Measurements from ENCODE around the gene SLC44A5.
"Not testable (repeated sequence)": the region's sequence is repeated elsewhere in the genome, so short reads cannot be mapped to it uniquely, and the experiment has no call there.

Gene SLC44A5

DNA sequence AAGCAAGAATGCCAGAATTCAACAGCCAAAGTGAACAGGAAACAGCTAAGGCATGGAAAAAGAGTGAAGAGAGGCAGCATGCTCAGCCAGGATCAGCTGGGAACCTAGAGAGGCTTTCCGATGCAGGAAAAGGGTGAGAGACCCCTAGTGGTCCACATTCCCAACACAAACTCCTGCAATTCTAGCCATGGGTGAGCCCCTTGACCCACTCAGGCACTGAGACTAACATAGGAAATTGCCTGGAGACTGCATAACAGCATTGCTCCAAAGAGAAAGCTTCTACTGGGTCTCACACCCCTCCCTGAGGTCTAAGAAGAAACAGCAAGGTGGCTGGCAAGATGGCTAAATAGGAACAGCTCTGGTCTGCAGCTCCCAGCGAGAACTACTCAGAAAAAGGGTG, 353.5 kb downstream of the SLC44A5 start:
- Histone ChIP-seq H3F3A (ENCODE audit: low read depth) (no peaks in the 10 kb centered on the region), H4K20me1 (ENCODE audit: insufficient read depth, low read length, poor library complexity, severe bottlenecking) (no peaks in the 10 kb centered on the region), H3K27me3 (ENCODE audit: insufficient read depth, low read length, poor library complexity, severe bottlenecking) (no peaks in the 10 kb centered on the region), H3K79me2 (ENCODE audit: insufficient read depth, low read length) (no peaks in the 10 kb centered on the region), H3K9me2 (replicated peaks; ENCODE audit: low read depth, low read length) (no peaks in the 10 kb centered on the region), H3K4me3 (ENCODE audit: low read length, poor library complexity, severe bottlenecking) (no peak overlapping the region), H3K9me3 (ENCODE audit: insufficient read depth, low read depth, low read length) (no peaks in the 10 kb centered on the region), H3K4me2 (ENCODE audit: low read depth, low read length, poor library complexity, severe bottlenecking) (no peak overlapping the region), H2AFZ (ENCODE audit: low read length) (no peak overlapping the region), H3K9ac (ENCODE audit: low read depth, low read length, poor library complexity, severe bottlenecking) (no peak overlapping the region), H3K36me3 (ENCODE audit: insufficient read depth, low read length) (no peaks in the 10 kb centered on the region), H3K4me1 (ENCODE audit: insufficient read depth, low read length, poor library complexity, severe bottlenecking) (no peaks in the 10 kb centered on the region)
- TF ChIP-seq, protein P1, sequence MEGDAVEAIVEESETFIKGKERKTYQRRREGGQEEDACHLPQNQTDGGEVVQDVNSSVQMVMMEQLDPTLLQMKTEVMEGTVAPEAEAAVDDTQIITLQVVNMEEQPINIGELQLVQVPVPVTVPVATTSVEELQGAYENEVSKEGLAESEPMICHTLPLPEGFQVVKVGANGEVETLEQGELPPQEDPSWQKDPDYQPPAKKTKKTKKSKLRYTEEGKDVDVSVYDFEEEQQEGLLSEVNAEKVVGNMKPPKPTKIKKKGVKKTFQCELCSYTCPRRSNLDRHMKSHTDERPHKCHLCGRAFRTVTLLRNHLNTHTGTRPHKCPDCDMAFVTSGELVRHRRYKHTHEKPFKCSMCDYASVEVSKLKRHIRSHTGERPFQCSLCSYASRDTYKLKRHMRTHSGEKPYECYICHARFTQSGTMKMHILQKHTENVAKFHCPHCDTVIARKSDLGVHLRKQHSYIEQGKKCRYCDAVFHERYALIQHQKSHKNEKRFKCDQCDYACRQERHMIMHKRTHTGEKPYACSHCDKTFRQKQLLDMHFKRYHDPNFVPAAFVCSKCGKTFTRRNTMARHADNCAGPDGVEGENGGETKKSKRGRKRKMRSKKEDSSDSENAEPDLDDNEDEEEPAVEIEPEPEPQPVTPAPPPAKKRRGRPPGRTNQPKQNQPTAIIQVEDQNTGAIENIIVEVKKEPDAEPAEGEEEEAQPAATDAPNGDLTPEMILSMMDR (conservative IDR thresholded peaks at IDR 0.05; ENCODE audit: low read length): no peak
- TF ChIP-seq EZH2phosphoT487 (IDR thresholded peaks at IDR 0.05; ENCODE audit: borderline replicate concordance): no peak

DNA sequence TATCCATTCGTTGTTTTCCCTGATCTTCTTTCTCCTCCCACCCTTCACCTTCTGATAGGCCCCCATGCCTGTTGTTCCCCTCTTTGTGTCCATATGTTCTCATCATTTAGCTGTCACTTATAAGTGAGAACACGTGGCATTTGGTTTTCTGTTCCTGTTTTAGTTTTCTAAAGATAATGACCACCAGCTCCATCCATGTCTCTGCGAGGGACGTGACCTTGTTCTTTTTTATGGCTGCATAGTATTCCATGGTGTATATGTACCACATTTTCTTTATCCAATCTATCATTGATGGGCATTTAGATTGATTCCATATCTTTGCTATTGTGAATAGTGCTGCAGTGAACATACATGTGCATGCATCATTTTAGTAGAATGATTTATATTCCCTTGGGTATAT, 360.8 kb downstream of the SLC44A5 start:
- not testable (repeated sequence) for H3K79me2 ChIP-seq (ENCODE audit: insufficient read depth, low read length); H3K9me2 ChIP-seq (replicated peaks; ENCODE audit: low read depth, low read length); H3K9me3 ChIP-seq (ENCODE audit: insufficient read depth, low read depth, low read length); H3K9ac ChIP-seq (ENCODE audit: low read depth, low read length, poor library complexity, severe bottlenecking); H3K27me3 ChIP-seq (ENCODE audit: insufficient read depth, low read length, poor library complexity, severe bottlenecking); H4K20me1 ChIP-seq (ENCODE audit: insufficient read depth, low read length, poor library complexity, severe bottlenecking); H3K4me1 ChIP-seq (ENCODE audit: insufficient read depth, low read length, poor library complexity, severe bottlenecking); H3F3A ChIP-seq (ENCODE audit: low read depth); H2AFZ ChIP-seq (ENCODE audit: low read length); H3K4me3 ChIP-seq (ENCODE audit: low read length, poor library complexity, severe bottlenecking); H3K4me2 ChIP-seq (ENCODE audit: low read depth, low read length, poor library complexity, severe bottlenecking); H3K36me3 ChIP-seq (ENCODE audit: insufficient read depth, low read length)

DNA sequence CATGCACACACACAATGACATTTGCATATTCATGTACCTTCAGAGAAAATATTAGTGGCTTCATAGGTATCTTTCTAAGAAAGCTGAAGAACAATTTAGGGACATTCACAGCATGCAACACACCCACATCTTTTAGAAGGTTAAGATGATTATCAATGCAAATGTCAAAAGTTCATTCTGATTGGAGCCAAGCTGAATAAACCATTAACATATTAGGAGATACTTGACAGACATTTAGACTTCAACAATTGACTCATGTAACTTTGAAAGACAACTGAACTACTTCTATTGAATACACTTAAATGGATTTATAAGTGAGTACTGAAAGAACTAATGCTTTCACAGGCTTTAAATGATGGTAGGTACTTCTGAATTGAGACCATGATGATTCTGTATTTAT, 365.7 kb downstream of the SLC44A5 start:
- no peaks in the 10 kb centered on the region for H3F3A ChIP-seq (ENCODE audit: low read depth)
- no peaks in the 10 kb centered on the region for H3K9me3 ChIP-seq (ENCODE audit: insufficient read depth, low read depth, low read length)
- H3K4me3 ChIP-seq (ENCODE audit: low read length, poor library complexity, severe bottlenecking): no peak overlapping the region
- no peak overlapping the region for H3K4me2 ChIP-seq (ENCODE audit: low read depth, low read length, poor library complexity, severe bottlenecking)
- no peak overlapping the region for H3K9ac ChIP-seq (ENCODE audit: low read depth, low read length, poor library complexity, severe bottlenecking)
- no peak for TF ChIP-seq EZH2phosphoT487 (IDR thresholded peaks at IDR 0.05; ENCODE audit: borderline replicate concordance)
- TF ChIP-seq, protein P1 (conservative IDR thresholded peaks at IDR 0.05; ENCODE audit: low read length): no peak
- H3K27me3 ChIP-seq (ENCODE audit: insufficient read depth, low read length, poor library complexity, severe bottlenecking): no peaks in the 10 kb centered on the region
- no peaks in the 10 kb centered on the region for H4K20me1 ChIP-seq (ENCODE audit: insufficient read depth, low read length, poor library complexity, severe bottlenecking)
- no peak overlapping the region for H2AFZ ChIP-seq (ENCODE audit: low read length)
- H3K79me2 ChIP-seq (ENCODE audit: insufficient read depth, low read length): no peaks in the 10 kb centered on the region
- no peaks in the 10 kb centered on the region for H3K4me1 ChIP-seq (ENCODE audit: insufficient read depth, low read length, poor library complexity, severe bottlenecking)
- no peaks in the 10 kb centered on the region for H3K36me3 ChIP-seq (ENCODE audit: insufficient read depth, low read length)
- no peaks in the 10 kb centered on the region for H3K9me2 ChIP-seq (replicated peaks; ENCODE audit: low read depth, low read length)

DNA sequence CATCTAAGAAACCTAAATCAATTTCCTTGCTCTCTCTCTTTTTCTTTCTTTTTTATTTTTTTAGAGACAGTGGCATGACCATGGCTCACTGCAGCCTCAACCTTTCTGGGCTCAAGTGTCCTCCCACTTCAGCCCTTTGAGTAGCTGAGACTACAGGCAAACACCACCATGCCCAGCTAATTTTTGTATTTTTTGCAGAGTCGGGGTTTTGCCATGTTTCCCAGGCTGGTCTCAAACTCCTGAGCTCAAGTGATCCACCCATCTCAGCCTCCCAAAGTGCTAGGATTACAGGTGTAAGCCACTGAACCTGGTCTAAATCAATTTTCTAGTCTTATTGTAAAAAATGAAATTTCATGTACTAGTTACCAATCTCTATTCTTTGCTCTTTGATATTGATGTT, 367.8 kb downstream of the SLC44A5 start:
- H3K27me3 ChIP-seq (ENCODE audit: insufficient read depth, low read length, poor library complexity, severe bottlenecking): no peaks in the 10 kb centered on the region
- no peak overlapping the region for H3K4me3 ChIP-seq (ENCODE audit: low read length, poor library complexity, severe bottlenecking)
- no peaks in the 10 kb centered on the region for H3K79me2 ChIP-seq (ENCODE audit: insufficient read depth, low read length)
- H3K4me1 ChIP-seq (ENCODE audit: insufficient read depth, low read length, poor library complexity, severe bottlenecking): no peaks in the 10 kb centered on the region
- TF ChIP-seq EZH2phosphoT487 (IDR thresholded peaks at IDR 0.05; ENCODE audit: borderline replicate concordance): no peak
- TF ChIP-seq, protein P1 (conservative IDR thresholded peaks at IDR 0.05; ENCODE audit: low read length): no peak
- no peaks in the 10 kb centered on the region for H4K20me1 ChIP-seq (ENCODE audit: insufficient read depth, low read length, poor library complexity, severe bottlenecking)
- H3F3A ChIP-seq (ENCODE audit: low read depth): no peaks in the 10 kb centered on the region
- H2AFZ ChIP-seq (ENCODE audit: low read length): no peak overlapping the region
- H3K4me2 ChIP-seq (ENCODE audit: low read depth, low read length, poor library complexity, severe bottlenecking): no peak overlapping the region
- no peaks in the 10 kb centered on the region for H3K9me2 ChIP-seq (replicated peaks; ENCODE audit: low read depth, low read length)
- H3K9me3 ChIP-seq (ENCODE audit: insufficient read depth, low read depth, low read length): no peaks in the 10 kb centered on the region
- H3K9ac ChIP-seq (ENCODE audit: low read depth, low read length, poor library complexity, severe bottlenecking): no peak overlapping the region
- no peaks in the 10 kb centered on the region for H3K36me3 ChIP-seq (ENCODE audit: insufficient read depth, low read length)
